ENCODE measurements around the gene SLC13A2. TPM values are rescaled to one million over a fixed set of nuclear protein-coding genes. Genes with fewer than 3 reads are reported as not detected.

SLC13A2 gene
- total and polyA plus RNA-seq, 9 of the 15 experiments (the other 6 are each of a cell fraction or from before 2014, with no cell fraction given), result 0.13 TPM; not detected in 8

GRCh38 chr17:28494445-28495188 lies 21.2 kb downstream of the SLC13A2 start:
- POLR2A ChIA-PET, result interaction anchor here (0.5 to 1.2 kb wide), 4 partner anchors 53 to 1111 kb away, joined by 3 read pairs; no protein-coding TSS in a partner anchor
- TF ChIP-seq, protein P1, sequence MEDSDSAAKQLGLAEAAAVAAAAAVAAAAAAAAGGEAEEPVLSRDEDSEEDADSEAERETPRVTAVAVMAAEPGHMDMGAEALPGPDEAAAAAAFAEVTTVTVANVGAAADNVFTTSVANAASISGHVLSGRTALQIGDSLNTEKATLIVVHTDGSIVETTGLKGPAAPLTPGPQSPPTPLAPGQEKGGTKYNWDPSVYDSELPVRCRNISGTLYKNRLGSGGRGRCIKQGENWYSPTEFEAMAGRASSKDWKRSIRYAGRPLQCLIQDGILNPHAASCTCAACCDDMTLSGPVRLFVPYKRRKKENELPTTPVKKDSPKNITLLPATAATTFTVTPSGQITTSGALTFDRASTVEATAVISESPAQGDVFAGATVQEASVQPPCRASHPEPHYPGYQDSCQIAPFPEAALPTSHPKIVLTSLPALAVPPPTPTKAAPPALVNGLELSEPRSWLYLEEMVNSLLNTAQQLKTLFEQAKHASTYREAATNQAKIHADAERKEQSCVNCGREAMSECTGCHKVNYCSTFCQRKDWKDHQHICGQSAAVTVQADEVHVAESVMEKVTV (CRISPR knock-in tag; IDR thresholded peaks at IDR 0.05), result peak; percentile 68
- TF ChIP-seq STAG1 (CRISPR knock-in tag; IDR thresholded peaks at IDR 0.05; ENCODE audit: borderline replicate concordance) (peak; percentile 83; the same call in 1 of the 2 replicates), CTBP1 (IDR thresholded peaks at IDR 0.05; ENCODE audit: borderline replicate concordance) (peak; percentile 94), HDAC2 (IDR thresholded peaks at IDR 0.05) (0 out of 2 replicates have a peak, but pooled peaks have one; percentile 32), E2F8 (IDR thresholded peaks at IDR 0.05; ENCODE audit: low read depth, partially characterized antibody) (no peak), RBM17 (IDR thresholded peaks at IDR 0.05; ENCODE audit: borderline replicate concordance, low read depth, low read length) (no peak), JUND (IDR thresholded peaks at IDR 0.05; ENCODE audit: borderline replicate concordance, low read depth, low read length) (peak; percentile 14; the same call in 1 of the 2 replicates), JUND (tag; IDR thresholded peaks at IDR 0.05; ENCODE audit: borderline replicate concordance, low read depth, low read length) (no peak), ZNF239 (CRISPR knock-in tag; IDR thresholded peaks at IDR 0.05) (no peak), XRCC5 (IDR thresholded peaks at IDR 0.05; ENCODE audit: low read depth, low read length) (0 out of 2 replicates have a peak, but pooled peaks have one; percentile 55)
- TF ChIP-seq, protein P2, sequence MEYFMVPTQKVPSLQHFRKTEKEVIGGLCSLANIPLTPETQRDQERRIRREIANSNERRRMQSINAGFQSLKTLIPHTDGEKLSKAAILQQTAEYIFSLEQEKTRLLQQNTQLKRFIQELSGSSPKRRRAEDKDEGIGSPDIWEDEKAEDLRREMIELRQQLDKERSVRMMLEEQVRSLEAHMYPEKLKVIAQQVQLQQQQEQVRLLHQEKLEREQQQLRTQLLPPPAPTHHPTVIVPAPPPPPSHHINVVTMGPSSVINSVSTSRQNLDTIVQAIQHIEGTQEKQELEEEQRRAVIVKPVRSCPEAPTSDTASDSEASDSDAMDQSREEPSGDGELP (CRISPR knock-in tag; IDR thresholded peaks at IDR 0.05; ENCODE audit: borderline replicate concordance), result 0 out of 2 replicates have a peak, but pooled peaks have one; percentile 10
- TF ChIP-seq, protein P3, sequence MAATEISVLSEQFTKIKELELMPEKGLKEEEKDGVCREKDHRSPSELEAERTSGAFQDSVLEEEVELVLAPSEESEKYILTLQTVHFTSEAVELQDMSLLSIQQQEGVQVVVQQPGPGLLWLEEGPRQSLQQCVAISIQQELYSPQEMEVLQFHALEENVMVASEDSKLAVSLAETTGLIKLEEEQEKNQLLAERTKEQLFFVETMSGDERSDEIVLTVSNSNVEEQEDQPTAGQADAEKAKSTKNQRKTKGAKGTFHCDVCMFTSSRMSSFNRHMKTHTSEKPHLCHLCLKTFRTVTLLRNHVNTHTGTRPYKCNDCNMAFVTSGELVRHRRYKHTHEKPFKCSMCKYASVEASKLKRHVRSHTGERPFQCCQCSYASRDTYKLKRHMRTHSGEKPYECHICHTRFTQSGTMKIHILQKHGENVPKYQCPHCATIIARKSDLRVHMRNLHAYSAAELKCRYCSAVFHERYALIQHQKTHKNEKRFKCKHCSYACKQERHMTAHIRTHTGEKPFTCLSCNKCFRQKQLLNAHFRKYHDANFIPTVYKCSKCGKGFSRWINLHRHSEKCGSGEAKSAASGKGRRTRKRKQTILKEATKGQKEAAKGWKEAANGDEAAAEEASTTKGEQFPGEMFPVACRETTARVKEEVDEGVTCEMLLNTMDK (IDR thresholded peaks at IDR 0.05; ENCODE audit: borderline replicate concordance, insufficient read depth, low read depth, low read length, poor library complexity, severe bottlenecking), result peak; percentile 46

More at GRCh38 chr17:28494445-28495188, 21.2 kb downstream of the SLC13A2 start:
- peaks cover 6 to 47% of the 10 kb centered on the region in 2 experiments; a peak in 4 of 5 replicates for H3K27me3 ChIP-seq (ENCODE audit: control insufficient read depth in 2 of 2, insufficient read depth in 2 of 2, low read length in 2 of 2)
- H3K4me1 ChIP-seq (replicated peaks in 1 of 2; ENCODE audit: control insufficient read depth in 2 of 2, insufficient read depth in 2 of 2, low read length in 2 of 2), result peaks cover 0 to 10% of the 10 kb centered on the region in 2 experiments; a peak in 1 of 5 replicates
- CTCF ChIA-PET (ENCODE audit: low intra/inter-chr PET ratio), result interaction anchor here (2.9 to 4.5 kb wide), 2 partner anchors 46 to 119 kb away, joined by 16 to 69 read pairs; partner anchors contain the start of gene RSKR
- BruUV-seq (replicated peaks), result no TSS peak
- H2AFZ ChIP-seq (ENCODE audit: low read depth, low read length), result no peak overlapping the region
- WGBS (ENCODE audit: insufficient coverage, low coverage, missing lambda C conversion rate), result 17% methylated on average over 15 of the region's 15 CpGs
- DNase-seq (ENCODE audit: extremely low read depth in 1 of 4, low spot score in 3 of 4) (peak; percentile 81 to 89 (median 88)), ATAC-seq (peak; percentile 94), FAIRE-seq (peak; percentile 95)
- in situ Hi-C loops (cut with MboI), result loop anchor here (5.0 kb wide), 1 partner anchor 43 kb away; no protein-coding TSS in a partner anchor
- no peak overlapping the region for H3K9ac ChIP-seq (ENCODE audit: insufficient read depth in 1 of 2, low read depth in 2 of 2, low read length in 2 of 2)
- H3K36me3 ChIP-seq (ENCODE audit: control insufficient read depth, insufficient read depth, low read length), result no peaks in the 10 kb centered on the region
- no peak overlapping the region for H3K4me3 ChIP-seq
- H4K20me1 ChIP-seq (replicated peaks; ENCODE audit: control insufficient read depth, insufficient read depth, low read length), result peaks cover 13% of the 10 kb centered on the region; the same call in 1 of the 2 replicates
- H3K9me1 ChIP-seq (ENCODE audit: control insufficient read depth, insufficient read depth, low read length), result no peaks in the 10 kb centered on the region
- intact Hi-C loops (cut with micrococcal nuclease), result loop anchor here (1.0 to 2.0 kb wide), 2 partner anchors 46 to 118 kb away; no protein-coding TSS in a partner anchor
- no peaks in the 10 kb centered on the region for H3K9me3 ChIP-seq (replicated peaks; ENCODE audit: control insufficient read depth, insufficient read depth, low read depth, low read length)
- no peak overlapping the region for H3K27ac ChIP-seq (ENCODE audit: extremely low read depth, low read depth, low read length)
- no peak overlapping the region for H3K4me2 ChIP-seq (ENCODE audit: insufficient read depth, low read length)
- H3K79me2 ChIP-seq (ENCODE audit: control insufficient read depth, insufficient read depth, low read length), result no peaks in the 10 kb centered on the region
